SK-N-SH treated with all-trans-retinoic acid at 6 μM for 48 hours (cell line): ENCODE data around the gene CYTL1.

Experiments
- ATAC-seq: fragments of 200-7000 bp; cut with Tn5 transposase; 3 replicates; pipeline ENCODE4 v1.9.1; 2020; ENCODE audit warnings: mild to moderate bottlenecking, moderate library complexity
- ARNTL ChIP-seq: fragments of 450-650 bp; formaldehyde crosslinking; IDR thresholded peaks from 2 replicates; pipeline ENCODE4 v1.5.0; 2020; ENCODE audit warnings: low read depth, mild to moderate bottlenecking, moderate library complexity, borderline replicate concordance
- BACH2 ChIP-seq: fragments of 250-450 bp; sonication (Bioruptor Pico); IDR thresholded peaks from 2 replicates; pipeline ENCODE4 v1.9.0; 2021; ENCODE audit warnings: mild to moderate bottlenecking, borderline replicate concordance
- CREB5 ChIP-seq: fragments of 250-450 bp; sonication (Bioruptor Pico); IDR thresholded peaks from 2 replicates; pipeline ENCODE4 v1.5.1; 2020; ENCODE audit warnings: low read depth, mild to moderate bottlenecking, moderate library complexity
- CSDC2 ChIP-seq: fragments of 250-450 bp; sonication (Bioruptor Pico); IDR thresholded peaks from 2 replicates; pipeline ENCODE4 v1.5.0; 2020; ENCODE audit warnings: mild to moderate bottlenecking, moderate library complexity
- ESRRG ChIP-seq: fragments of 250-450 bp; sonication (Bioruptor Pico); IDR thresholded peaks from 2 replicates; pipeline ENCODE4 v1.6.1; 2021; ENCODE audit warnings: mild to moderate bottlenecking
- GLIS3 ChIP-seq: fragments of 250-450 bp; sonication (Bioruptor Pico); IDR thresholded peaks from 2 replicates; pipeline ENCODE4 v1.5.0; 2020; ENCODE audit warnings: mild to moderate bottlenecking, moderate library complexity
- ISL1 ChIP-seq: fragments of 250-450 bp; sonication (Bioruptor Pico); IDR thresholded peaks from 2 replicates; pipeline ENCODE4 v2.1.2; 2022; ENCODE audit warnings: mild to moderate bottlenecking, moderate library complexity
- OSR1 ChIP-seq: fragments of 250-450 bp; sonication (Bioruptor Pico); IDR thresholded peaks from 2 replicates; pipeline ENCODE4 v1.8.0; 2022; ENCODE audit warnings: moderate library complexity, mild to moderate bottlenecking, inconsistent platforms
- PPARA ChIP-seq: fragments of 250-450 bp; sonication (Bioruptor Pico); IDR thresholded peaks from 2 replicates; pipeline ENCODE4 v1.5.0; 2020; ENCODE audit warnings: mild to moderate bottlenecking, borderline replicate concordance
- SNAI2 ChIP-seq: fragments of 250-450 bp; sonication (Bioruptor Pico); IDR thresholded peaks from 2 replicates; pipeline ENCODE4 v1.5.0; 2020; ENCODE audit warnings: mild to moderate bottlenecking, moderate library complexity
- TCF4 ChIP-seq: fragments of 250-450 bp; sonication (Bioruptor Pico); IDR thresholded peaks from 2 replicates; pipeline ENCODE4 v1.8.0; 2021; ENCODE audit warnings: mild to moderate bottlenecking, moderate library complexity, borderline replicate concordance
- TOX ChIP-seq: fragments of 250-450 bp; sonication (Bioruptor Pico); IDR thresholded peaks from 2 replicates; pipeline ENCODE4 v1.8.0; 2021; ENCODE audit warnings: mild to moderate bottlenecking, moderate library complexity, borderline replicate concordance
- ZC3H10 ChIP-seq: fragments of 250-450 bp; sonication (Bioruptor Pico); IDR thresholded peaks from 2 replicates; pipeline ENCODE4 v1.5.1; 2021; ENCODE audit warnings: mild to moderate bottlenecking, moderate library complexity
- ZFP3 ChIP-seq: fragments of 250-450 bp; sonication (Bioruptor Pico); IDR thresholded peaks from 2 replicates; pipeline ENCODE4 v1.5.0; 2020; ENCODE audit warnings: mild to moderate bottlenecking, moderate library complexity
- ZFP30 ChIP-seq: fragments of 450-650 bp; formaldehyde crosslinking; IDR thresholded peaks from 2 replicates; pipeline ENCODE4 v1.5.0; 2022; ENCODE audit warnings: mild to moderate bottlenecking, moderate library complexity
- ZNF565 ChIP-seq: fragments of 450-650 bp; formaldehyde crosslinking; conservative IDR thresholded peaks from 2 replicates; pipeline ENCODE4 v1.5.0; 2020; ENCODE audit warnings: low read depth, mild to moderate bottlenecking, moderate library complexity
- ZNF70 ChIP-seq: fragments of 450-650 bp; formaldehyde crosslinking; IDR thresholded peaks from 2 replicates; pipeline ENCODE4 v1.5.0; 2020; ENCODE audit warnings: mild to moderate bottlenecking, moderate library complexity
- ZNF8 ChIP-seq: fragments of 450-650 bp; formaldehyde crosslinking; IDR thresholded peaks from 2 replicates; pipeline ENCODE4 v1.5.0; 2020; ENCODE audit warnings: mild to moderate bottlenecking, moderate library complexity
- TF ChIP-seq, protein P1 (sequence below): fragments of 250-450 bp; sonication (Bioruptor Pico); IDR thresholded peaks from 2 replicates; pipeline ENCODE4 v1.8.0; 2021; ENCODE audit warnings: low read depth, mild to moderate bottlenecking, moderate library complexity, borderline replicate concordance
- TF ChIP-seq, protein P2 (sequence below): fragments of 250-450 bp; sonication (Bioruptor Pico); IDR thresholded peaks from 2 replicates; pipeline ENCODE4 v1.8.0; 2020; ENCODE audit warnings: mild to moderate bottlenecking, moderate library complexity, borderline replicate concordance
- TF ChIP-seq, protein P3 (sequence below): fragments of 250-450 bp; sonication (Bioruptor Pico); IDR thresholded peaks from 2 replicates; pipeline ENCODE4 v1.5.0; 2020; ENCODE audit warnings: mild to moderate bottlenecking, moderate library complexity

Gene CYTL1

GRCh38 chr4:5039800-5040199 is 20.5 kb upstream of the CYTL1 start:
- no peak for TF ChIP-seq ISL1 (CRISPR knock-in tag)
- no peak for ATAC-seq

GRCh38 chr4:5037553-5038551 is 18.6 kb upstream of the CYTL1 start:
- TF ChIP-seq ZNF8 (CRISPR knock-in tag): no peak
- no peak for TF ChIP-seq ZC3H10
- no peak for TF ChIP-seq BACH2 (CRISPR knock-in tag)
- TF ChIP-seq SNAI2 (CRISPR knock-in tag): 0 out of 2 replicates have a peak, but pooled peaks have one; percentile 14
- TF ChIP-seq ZNF70: no peak
- TF ChIP-seq TCF4 (CRISPR knock-in tag): no peak
- TF ChIP-seq ISL1 (CRISPR knock-in tag): peak; percentile 36
- no peak for TF ChIP-seq PPARA
- peak; percentile 82; the same call in 1 of the 2 replicates for TF ChIP-seq CREB5 (CRISPR knock-in tag)
- no peak for TF ChIP-seq ZNF565 (CRISPR knock-in tag)
- no peak for TF ChIP-seq OSR1 (CRISPR knock-in tag)
- no peak for TF ChIP-seq ARNTL (CRISPR knock-in tag)
- TF ChIP-seq TOX: no peak
- no peak for TF ChIP-seq GLIS3 (CRISPR knock-in tag)
- no peak for TF ChIP-seq ESRRG (CRISPR knock-in tag)
- ATAC-seq: peak; percentile 81

DNA sequence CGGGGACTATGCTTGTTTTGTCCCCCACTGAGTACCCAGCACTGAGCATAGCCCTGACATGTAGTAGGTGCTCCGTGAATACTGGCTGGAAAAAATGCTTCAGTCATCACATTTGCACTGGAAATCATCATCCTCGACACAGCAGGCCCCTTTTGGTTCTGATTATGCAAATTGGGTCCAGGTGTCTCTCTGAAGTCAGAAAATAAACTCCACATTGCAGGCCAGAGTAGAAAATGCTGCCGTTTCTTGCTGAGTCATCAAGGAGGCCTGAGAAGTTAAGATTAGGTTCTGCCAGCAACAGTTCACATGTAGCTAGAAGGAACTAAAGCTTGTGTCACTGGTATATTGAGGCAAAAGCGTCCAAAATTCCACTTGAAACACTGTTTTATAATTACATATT is 17.0 kb upstream of the CYTL1 start:
- TF ChIP-seq ZFP30 (CRISPR knock-in tag): no peak
- no peak for TF ChIP-seq ZNF8 (CRISPR knock-in tag)
- no peak for TF ChIP-seq ISL1 (CRISPR knock-in tag)
- no peak for TF ChIP-seq TOX
- TF ChIP-seq ZC3H10: no peak
- no peak for TF ChIP-seq GLIS3 (CRISPR knock-in tag)
- TF ChIP-seq, protein P1, sequence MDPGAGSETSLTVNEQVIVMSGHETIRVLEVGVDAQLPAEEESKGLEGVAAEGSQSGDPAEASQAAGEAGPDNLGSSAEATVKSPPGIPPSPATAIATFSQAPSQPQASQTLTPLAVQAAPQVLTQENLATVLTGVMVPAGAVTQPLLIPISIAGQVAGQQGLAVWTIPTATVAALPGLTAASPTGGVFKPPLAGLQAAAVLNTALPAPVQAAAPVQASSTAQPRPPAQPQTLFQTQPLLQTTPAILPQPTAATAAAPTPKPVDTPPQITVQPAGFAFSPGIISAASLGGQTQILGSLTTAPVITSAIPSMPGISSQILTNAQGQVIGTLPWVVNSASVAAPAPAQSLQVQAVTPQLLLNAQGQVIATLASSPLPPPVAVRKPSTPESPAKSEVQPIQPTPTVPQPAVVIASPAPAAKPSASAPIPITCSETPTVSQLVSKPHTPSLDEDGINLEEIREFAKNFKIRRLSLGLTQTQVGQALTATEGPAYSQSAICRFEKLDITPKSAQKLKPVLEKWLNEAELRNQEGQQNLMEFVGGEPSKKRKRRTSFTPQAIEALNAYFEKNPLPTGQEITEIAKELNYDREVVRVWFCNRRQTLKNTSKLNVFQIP (CRISPR knock-in tag): no peak
- no peak for TF ChIP-seq ARNTL (CRISPR knock-in tag)
- TF ChIP-seq ESRRG (CRISPR knock-in tag): no peak
- TF ChIP-seq ZFP3 (CRISPR knock-in tag): no peak
- TF ChIP-seq, protein P2, sequence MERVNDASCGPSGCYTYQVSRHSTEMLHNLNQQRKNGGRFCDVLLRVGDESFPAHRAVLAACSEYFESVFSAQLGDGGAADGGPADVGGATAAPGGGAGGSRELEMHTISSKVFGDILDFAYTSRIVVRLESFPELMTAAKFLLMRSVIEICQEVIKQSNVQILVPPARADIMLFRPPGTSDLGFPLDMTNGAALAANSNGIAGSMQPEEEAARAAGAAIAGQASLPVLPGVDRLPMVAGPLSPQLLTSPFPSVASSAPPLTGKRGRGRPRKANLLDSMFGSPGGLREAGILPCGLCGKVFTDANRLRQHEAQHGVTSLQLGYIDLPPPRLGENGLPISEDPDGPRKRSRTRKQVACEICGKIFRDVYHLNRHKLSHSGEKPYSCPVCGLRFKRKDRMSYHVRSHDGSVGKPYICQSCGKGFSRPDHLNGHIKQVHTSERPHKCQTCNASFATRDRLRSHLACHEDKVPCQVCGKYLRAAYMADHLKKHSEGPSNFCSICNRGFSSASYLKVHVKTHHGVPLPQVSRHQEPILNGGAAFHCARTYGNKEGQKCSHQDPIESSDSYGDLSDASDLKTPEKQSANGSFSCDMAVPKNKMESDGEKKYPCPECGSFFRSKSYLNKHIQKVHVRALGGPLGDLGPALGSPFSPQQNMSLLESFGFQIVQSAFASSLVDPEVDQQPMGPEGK (CRISPR knock-in tag): no peak
- no peak for TF ChIP-seq CSDC2 (CRISPR knock-in tag)
- no peak for TF ChIP-seq ZNF565 (CRISPR knock-in tag)
- TF ChIP-seq, protein P3, sequence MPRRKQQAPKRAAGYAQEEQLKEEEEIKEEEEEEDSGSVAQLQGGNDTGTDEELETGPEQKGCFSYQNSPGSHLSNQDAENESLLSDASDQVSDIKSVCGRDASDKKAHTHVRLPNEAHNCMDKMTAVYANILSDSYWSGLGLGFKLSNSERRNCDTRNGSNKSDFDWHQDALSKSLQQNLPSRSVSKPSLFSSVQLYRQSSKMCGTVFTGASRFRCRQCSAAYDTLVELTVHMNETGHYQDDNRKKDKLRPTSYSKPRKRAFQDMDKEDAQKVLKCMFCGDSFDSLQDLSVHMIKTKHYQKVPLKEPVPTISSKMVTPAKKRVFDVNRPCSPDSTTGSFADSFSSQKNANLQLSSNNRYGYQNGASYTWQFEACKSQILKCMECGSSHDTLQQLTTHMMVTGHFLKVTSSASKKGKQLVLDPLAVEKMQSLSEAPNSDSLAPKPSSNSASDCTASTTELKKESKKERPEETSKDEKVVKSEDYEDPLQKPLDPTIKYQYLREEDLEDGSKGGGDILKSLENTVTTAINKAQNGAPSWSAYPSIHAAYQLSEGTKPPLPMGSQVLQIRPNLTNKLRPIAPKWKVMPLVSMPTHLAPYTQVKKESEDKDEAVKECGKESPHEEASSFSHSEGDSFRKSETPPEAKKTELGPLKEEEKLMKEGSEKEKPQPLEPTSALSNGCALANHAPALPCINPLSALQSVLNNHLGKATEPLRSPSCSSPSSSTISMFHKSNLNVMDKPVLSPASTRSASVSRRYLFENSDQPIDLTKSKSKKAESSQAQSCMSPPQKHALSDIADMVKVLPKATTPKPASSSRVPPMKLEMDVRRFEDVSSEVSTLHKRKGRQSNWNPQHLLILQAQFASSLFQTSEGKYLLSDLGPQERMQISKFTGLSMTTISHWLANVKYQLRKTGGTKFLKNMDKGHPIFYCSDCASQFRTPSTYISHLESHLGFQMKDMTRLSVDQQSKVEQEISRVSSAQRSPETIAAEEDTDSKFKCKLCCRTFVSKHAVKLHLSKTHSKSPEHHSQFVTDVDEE (CRISPR knock-in tag): no peak

More for the DNA sequence above, 17.0 kb upstream of the CYTL1 start:
- ATAC-seq: peak; percentile 72
